ENCODE data around the gene AFAP1.
A peak's percentile ranks its signal among the peaks of the same experiment; 100 is the strongest.

The AFAP1 gene

GRCh38 chr4:7845493-7846128 lies 94.0 kb downstream of the AFAP1 start:
- H3K9ac ChIP-seq (ENCODE audit: low read length) = no peak overlapping the region
- no peak overlapping the region for H3K27ac ChIP-seq (ENCODE audit: low read depth, low read length)

GRCh38 chr4:7844594-7844991 lies 95.1 kb downstream of the AFAP1 start:
- Histone ChIP-seq H3K27me3 (ENCODE audit: control insufficient read depth, insufficient read depth, low read length) (no peaks in the 10 kb centered on the region), H3K4me1 (ENCODE audit: control insufficient read depth, insufficient read depth, low read length) (peaks cover 23% of the 10 kb centered on the region), H3K9ac (ENCODE audit: low read length) (no peak overlapping the region), H3K36me3 (ENCODE audit: control insufficient read depth, insufficient read depth, low read length) (no peaks in the 10 kb centered on the region), H3K4me3 (ENCODE audit: low read length) (no peak overlapping the region), H3K27ac (ENCODE audit: low read depth, low read length) (peak overlapping the region; percentile 83)

More at GRCh38 chr4:7845493-7846128, 94.0 kb downstream of the AFAP1 start:
- H3K36me3 ChIP-seq (ENCODE audit: control insufficient read depth, insufficient read depth, low read length) = no peaks in the 10 kb centered on the region
- H3K4me1 ChIP-seq (ENCODE audit: control insufficient read depth, insufficient read depth, low read length) = peaks cover 23% of the 10 kb centered on the region
- H3K4me3 ChIP-seq (ENCODE audit: low read length) = no peak overlapping the region
- no peaks in the 10 kb centered on the region for H3K27me3 ChIP-seq (ENCODE audit: control insufficient read depth, insufficient read depth, low read length)

GRCh38 chr4:7843831-7844593 lies 95.6 kb downstream of the AFAP1 start:
- H3K27ac ChIP-seq (ENCODE audit: low read depth, low read length) = peak overlapping the region; percentile 83

GRCh38 chr4:7842384-7843279 lies 97.0 kb downstream of the AFAP1 start:
- peak overlapping the region; percentile 83 for H3K27ac ChIP-seq (ENCODE audit: low read depth, low read length)
- H3K9ac ChIP-seq (ENCODE audit: low read length) = no peak overlapping the region
- no peaks in the 10 kb centered on the region for H3K36me3 ChIP-seq (ENCODE audit: control insufficient read depth, insufficient read depth, low read length)
- no peaks in the 10 kb centered on the region for H3K27me3 ChIP-seq (ENCODE audit: control insufficient read depth, insufficient read depth, low read length)
- H3K4me1 ChIP-seq (ENCODE audit: control insufficient read depth, insufficient read depth, low read length) = peaks cover 23% of the 10 kb centered on the region
- H3K4me3 ChIP-seq (ENCODE audit: low read length) = no peak overlapping the region

More at GRCh38 chr4:7843831-7844593, 95.6 kb downstream of the AFAP1 start:
- Histone ChIP-seq H3K27me3 (ENCODE audit: control insufficient read depth, insufficient read depth, low read length) (no peaks in the 10 kb centered on the region), H3K4me1 (ENCODE audit: control insufficient read depth, insufficient read depth, low read length) (peaks cover 23% of the 10 kb centered on the region), H3K36me3 (ENCODE audit: control insufficient read depth, insufficient read depth, low read length) (no peaks in the 10 kb centered on the region), H3K9ac (ENCODE audit: low read length) (no peak overlapping the region), H3K4me3 (ENCODE audit: low read length) (no peak overlapping the region)

GRCh38 chr4:7841894-7842293 lies 97.8 kb downstream of the AFAP1 start:
- no peaks in the 10 kb centered on the region for H3K36me3 ChIP-seq (ENCODE audit: control insufficient read depth, insufficient read depth, low read length)
- H3K27ac ChIP-seq (ENCODE audit: low read depth, low read length) = peak overlapping the region; percentile 83
- no peak overlapping the region for H3K4me3 ChIP-seq (ENCODE audit: low read length)
- H3K9ac ChIP-seq (ENCODE audit: low read length) = no peak overlapping the region
- H3K27me3 ChIP-seq (ENCODE audit: control insufficient read depth, insufficient read depth, low read length) = no peaks in the 10 kb centered on the region
- H3K4me1 ChIP-seq (ENCODE audit: control insufficient read depth, insufficient read depth, low read length) = peaks cover 23% of the 10 kb centered on the region

- H3K27ac ChIP-seq (ENCODE audit: low read depth, low read length) = peak overlapping the region; percentile 33
- H3K4me3 ChIP-seq (ENCODE audit: low read length) = no peak overlapping the region
Observed at GRCh38 chr4:7841071-7841470, 98.6 kb downstream of the AFAP1 start.

GRCh38 chr4:7839856-7840255 lies 99.8 kb downstream of the AFAP1 start:
- Histone ChIP-seq H3K36me3 (ENCODE audit: control insufficient read depth, insufficient read depth, low read length) (peaks cover 5% of the 10 kb centered on the region), H3K27ac (ENCODE audit: low read depth, low read length) (no peak overlapping the region), H3K9ac (ENCODE audit: low read length) (no peak overlapping the region), H3K4me1 (ENCODE audit: control insufficient read depth, insufficient read depth, low read length) (peaks cover 23% of the 10 kb centered on the region), H3K27me3 (ENCODE audit: control insufficient read depth, insufficient read depth, low read length) (no peaks in the 10 kb centered on the region), H3K4me3 (ENCODE audit: low read length) (no peak overlapping the region)

More at GRCh38 chr4:7841071-7841470, 98.6 kb downstream of the AFAP1 start:
- H3K9ac ChIP-seq (ENCODE audit: low read length) = no peak overlapping the region
- peaks cover 23% of the 10 kb centered on the region for H3K4me1 ChIP-seq (ENCODE audit: control insufficient read depth, insufficient read depth, low read length)
- no peaks in the 10 kb centered on the region for H3K27me3 ChIP-seq (ENCODE audit: control insufficient read depth, insufficient read depth, low read length)
- peaks cover 5% of the 10 kb centered on the region for H3K36me3 ChIP-seq (ENCODE audit: control insufficient read depth, insufficient read depth, low read length)

- no peak overlapping the region for H3K4me3 ChIP-seq (ENCODE audit: low read length)
- H3K27me3 ChIP-seq (ENCODE audit: control insufficient read depth, insufficient read depth, low read length) = no peaks in the 10 kb centered on the region
- no peak overlapping the region for H3K27ac ChIP-seq (ENCODE audit: low read depth, low read length)
- H3K9ac ChIP-seq (ENCODE audit: low read length) = no peak overlapping the region
- peaks cover 9% of the 10 kb centered on the region for H3K4me1 ChIP-seq (ENCODE audit: control insufficient read depth, insufficient read depth, low read length)
- peaks cover 5% of the 10 kb centered on the region for H3K36me3 ChIP-seq (ENCODE audit: control insufficient read depth, insufficient read depth, low read length)
Observed at GRCh38 chr4:7838136-7838782, 101.4 kb downstream of the AFAP1 start.

GRCh38 chr4:7837597-7838135 lies 102.0 kb downstream of the AFAP1 start:
- Histone ChIP-seq H3K9ac (ENCODE audit: low read length) (no peak overlapping the region), H3K4me1 (ENCODE audit: control insufficient read depth, insufficient read depth, low read length) (peaks cover 3% of the 10 kb centered on the region), H3K27me3 (ENCODE audit: control insufficient read depth, insufficient read depth, low read length) (no peaks in the 10 kb centered on the region), H3K36me3 (ENCODE audit: control insufficient read depth, insufficient read depth, low read length) (peaks cover 5% of the 10 kb centered on the region), H3K27ac (ENCODE audit: low read depth, low read length) (no peak overlapping the region), H3K4me3 (ENCODE audit: low read length) (no peak overlapping the region)

GRCh38 chr4:7831858-7832730 lies 107.6 kb downstream of the AFAP1 start:
- no peak overlapping the region for H3K9ac ChIP-seq (ENCODE audit: low read length)
- no peaks in the 10 kb centered on the region for H3K27me3 ChIP-seq (ENCODE audit: control insufficient read depth, insufficient read depth, low read length)
- no peak overlapping the region for H3K4me3 ChIP-seq (ENCODE audit: low read length)
- peaks cover 16% of the 10 kb centered on the region for H3K4me1 ChIP-seq (ENCODE audit: control insufficient read depth, insufficient read depth, low read length)
- H3K27ac ChIP-seq (ENCODE audit: low read depth, low read length) = no peak overlapping the region
- H3K36me3 ChIP-seq (ENCODE audit: control insufficient read depth, insufficient read depth, low read length) = peaks cover 8% of the 10 kb centered on the region

GRCh38 chr4:7831330-7831729 lies 108.3 kb downstream of the AFAP1 start:
- Histone ChIP-seq H3K4me3 (ENCODE audit: low read length) (no peak overlapping the region), H3K36me3 (ENCODE audit: control insufficient read depth, insufficient read depth, low read length) (peaks cover 10% of the 10 kb centered on the region), H3K4me1 (ENCODE audit: control insufficient read depth, insufficient read depth, low read length) (peaks cover 16% of the 10 kb centered on the region), H3K27ac (ENCODE audit: low read depth, low read length) (no peak overlapping the region), H3K9ac (ENCODE audit: low read length) (no peak overlapping the region), H3K27me3 (ENCODE audit: control insufficient read depth, insufficient read depth, low read length) (no peaks in the 10 kb centered on the region)
